ENCODE results near the gene E2F6.

DNA sequence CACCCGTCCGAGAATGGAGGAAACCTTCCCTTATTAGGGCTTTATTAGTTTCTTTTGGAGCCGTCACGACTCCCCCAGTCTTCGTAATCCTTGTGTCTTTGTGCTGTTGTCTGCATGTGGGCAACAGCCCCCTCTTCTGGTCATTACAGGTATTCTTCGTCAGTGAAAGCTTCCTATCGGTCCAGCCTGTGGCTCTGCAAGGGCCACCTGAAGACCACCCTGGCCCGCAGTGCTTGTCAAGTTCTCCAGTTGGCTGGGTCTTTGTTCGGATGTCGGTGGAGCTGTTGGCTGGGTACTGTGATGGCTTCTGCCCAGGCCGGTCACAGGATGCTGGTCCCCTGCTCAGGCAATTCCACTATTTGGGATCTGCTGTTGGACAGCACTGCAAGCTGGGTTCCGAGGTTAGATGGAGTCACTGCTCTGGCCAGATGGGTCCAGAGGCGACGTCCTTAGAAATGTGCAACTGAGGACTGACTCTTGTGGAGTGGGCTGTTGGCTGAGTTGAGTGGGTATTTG lies 19.2 kb downstream of the E2F6 start:
- TF ChIP-seq POLR2AphosphoS5 (IDR thresholded peaks at IDR 0.05) (no peak), POLR2A (IDR thresholded peaks at IDR 0.05) (no peak)
- TF ChIP-seq, protein P1, sequence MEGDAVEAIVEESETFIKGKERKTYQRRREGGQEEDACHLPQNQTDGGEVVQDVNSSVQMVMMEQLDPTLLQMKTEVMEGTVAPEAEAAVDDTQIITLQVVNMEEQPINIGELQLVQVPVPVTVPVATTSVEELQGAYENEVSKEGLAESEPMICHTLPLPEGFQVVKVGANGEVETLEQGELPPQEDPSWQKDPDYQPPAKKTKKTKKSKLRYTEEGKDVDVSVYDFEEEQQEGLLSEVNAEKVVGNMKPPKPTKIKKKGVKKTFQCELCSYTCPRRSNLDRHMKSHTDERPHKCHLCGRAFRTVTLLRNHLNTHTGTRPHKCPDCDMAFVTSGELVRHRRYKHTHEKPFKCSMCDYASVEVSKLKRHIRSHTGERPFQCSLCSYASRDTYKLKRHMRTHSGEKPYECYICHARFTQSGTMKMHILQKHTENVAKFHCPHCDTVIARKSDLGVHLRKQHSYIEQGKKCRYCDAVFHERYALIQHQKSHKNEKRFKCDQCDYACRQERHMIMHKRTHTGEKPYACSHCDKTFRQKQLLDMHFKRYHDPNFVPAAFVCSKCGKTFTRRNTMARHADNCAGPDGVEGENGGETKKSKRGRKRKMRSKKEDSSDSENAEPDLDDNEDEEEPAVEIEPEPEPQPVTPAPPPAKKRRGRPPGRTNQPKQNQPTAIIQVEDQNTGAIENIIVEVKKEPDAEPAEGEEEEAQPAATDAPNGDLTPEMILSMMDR (IDR thresholded peaks at IDR 0.05): peak; percentile 62 to 73 (median 71)
